HG02852 (cell line): Measurements from ENCODE around the gene ELAPOR2.
A peak's percentile ranks its signal among the peaks of the same experiment; 100 is the strongest.
"Not testable (repeated sequence)": the region's sequence is repeated elsewhere in the genome, so short reads cannot be mapped to it uniquely, and the experiment has no call there.

Experiments
- ATAC-seq: cut with Tn5 transposase; IDR thresholded peaks from one replicate; pipeline ENCODE4 v1.9.1; 2021; ENCODE audit warnings: mild to moderate bottlenecking, moderate library complexity; ENCODE audit not compliant: unreplicated experiment

ELAPOR2 gene

GRCh38 chr7:87048839-87049238 is 10.6 kb downstream of the ELAPOR2 start:
- no peak for ATAC-seq

DNA sequence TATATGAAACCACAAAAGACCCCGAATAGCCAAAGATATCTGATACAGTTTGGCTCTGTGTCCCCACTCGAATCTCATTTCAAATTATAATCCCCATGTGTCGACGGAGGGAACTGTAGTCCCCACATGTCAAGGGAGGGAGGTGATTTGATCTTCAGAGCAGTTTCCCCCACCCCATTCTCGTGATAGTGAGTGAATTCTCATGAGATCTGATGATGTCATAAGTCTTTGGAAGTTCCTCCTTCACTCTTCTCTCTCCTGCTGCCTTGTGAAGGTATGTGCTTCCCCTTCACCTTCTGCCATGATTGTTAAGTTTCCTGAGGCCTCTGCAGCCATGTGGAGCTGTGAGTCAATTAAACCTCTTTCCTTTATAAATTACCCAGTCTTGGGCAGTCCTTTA is 13.0 kb downstream of the ELAPOR2 start:
- ATAC-seq = no peak

GRCh38 chr7:87044713-87045112 is 14.7 kb downstream of the ELAPOR2 start:
- not testable (repeated sequence) for ATAC-seq

DNA sequence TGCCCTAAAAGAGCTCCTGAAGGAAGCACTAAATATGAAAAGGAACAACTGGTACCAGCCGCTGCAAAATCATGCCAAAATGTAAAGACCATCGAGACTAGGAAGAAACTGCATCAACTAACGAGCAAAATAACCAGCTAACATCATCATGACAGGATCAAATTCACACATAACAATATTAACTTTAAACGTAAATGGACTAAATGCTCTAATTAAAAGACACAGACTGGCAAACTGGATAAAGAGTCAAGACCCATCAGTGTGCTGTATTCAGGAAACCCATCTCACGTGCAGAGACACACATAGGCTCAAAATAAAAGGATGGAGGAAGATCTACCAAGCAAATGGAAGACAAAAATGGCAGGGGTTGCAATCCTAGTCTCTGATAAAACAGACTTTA is 17.9 kb downstream of the ELAPOR2 start:
- ATAC-seq = not testable (repeated sequence)

GRCh38 chr7:87039691-87040299 is 19.7 kb downstream of the ELAPOR2 start:
- not testable (repeated sequence) for ATAC-seq

DNA sequence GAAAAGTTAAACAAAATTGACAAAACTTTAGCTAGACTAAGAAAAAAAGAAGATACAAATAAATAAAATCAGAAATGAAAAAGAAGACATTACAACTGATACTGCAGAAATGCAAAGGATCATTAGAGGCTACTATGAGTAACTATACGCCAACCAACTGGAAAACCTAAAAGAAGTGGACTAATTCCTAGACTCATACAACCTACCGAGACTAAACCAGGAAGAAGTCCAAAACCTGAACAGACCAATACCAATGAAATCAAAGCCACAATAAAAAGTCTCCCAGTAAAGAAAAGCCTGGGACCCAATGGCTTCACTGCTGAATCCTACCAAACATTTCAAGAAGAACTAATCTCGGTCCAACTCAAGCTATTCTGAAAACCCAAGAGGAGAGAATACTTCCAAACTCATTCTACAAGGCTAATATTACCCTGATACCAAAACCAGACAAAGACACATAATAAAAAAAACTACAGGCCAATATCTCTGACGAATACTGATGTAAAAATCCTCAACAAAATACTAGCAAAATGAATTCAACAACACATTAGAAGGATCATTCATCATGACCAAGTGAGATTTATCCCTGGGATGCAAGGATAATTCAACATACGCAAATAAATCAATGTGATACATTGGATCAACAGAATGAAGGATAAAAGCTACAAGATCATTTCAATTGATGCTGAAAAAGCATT is 20.3 kb downstream of the ELAPOR2 start:
- no peak for ATAC-seq

- ATAC-seq = no peak
These were observed 22.5 kb downstream of the ELAPOR2 start for GRCh38 chr7:87036985-87037384.

- no peak for ATAC-seq
These were observed 26.7 kb downstream of the ELAPOR2 start for GRCh38 chr7:87032604-87033339.

GRCh38 chr7:87029078-87029477 is 30.4 kb downstream of the ELAPOR2 start:
- no peak for ATAC-seq

DNA sequence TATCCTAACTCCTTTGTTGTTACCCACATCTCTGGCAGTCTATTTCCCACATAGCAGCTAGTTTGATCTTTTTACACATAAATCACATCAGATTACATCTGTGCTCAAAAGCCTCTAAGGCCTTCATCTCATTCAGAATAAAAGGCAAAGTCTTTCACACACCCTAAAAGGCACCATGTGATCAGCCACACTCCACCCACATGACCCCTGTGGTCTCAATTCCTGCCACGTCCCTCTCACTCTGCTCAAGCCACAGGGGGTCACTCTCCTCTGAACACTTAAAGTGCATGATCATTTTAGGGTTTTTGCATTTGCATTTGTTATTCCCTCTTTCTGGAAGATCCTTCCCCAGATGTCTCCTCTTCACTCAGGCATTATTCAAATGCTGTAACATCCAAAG is 30.8 kb downstream of the ELAPOR2 start:
- no peak for ATAC-seq

DNA sequence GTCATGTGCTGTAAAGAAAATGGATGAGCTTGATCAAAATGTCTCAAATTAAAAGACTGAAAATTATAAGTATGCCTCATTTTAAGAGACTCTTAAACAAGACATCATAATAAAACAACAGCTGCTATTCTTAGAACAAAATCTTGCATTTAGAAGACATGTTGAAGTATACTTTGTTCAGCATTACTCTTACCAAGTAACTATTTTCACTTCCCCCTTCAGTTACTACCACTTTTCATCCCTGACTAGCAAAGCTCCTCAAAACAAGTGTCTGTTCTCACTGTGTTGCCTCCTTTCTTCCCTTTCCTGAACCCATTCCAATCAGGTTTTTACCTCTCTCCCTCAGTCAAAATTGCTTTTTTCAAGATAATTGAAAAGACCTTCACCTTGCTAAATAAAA is 31.6 kb downstream of the ELAPOR2 start:
- peak; percentile 92 for ATAC-seq

DNA sequence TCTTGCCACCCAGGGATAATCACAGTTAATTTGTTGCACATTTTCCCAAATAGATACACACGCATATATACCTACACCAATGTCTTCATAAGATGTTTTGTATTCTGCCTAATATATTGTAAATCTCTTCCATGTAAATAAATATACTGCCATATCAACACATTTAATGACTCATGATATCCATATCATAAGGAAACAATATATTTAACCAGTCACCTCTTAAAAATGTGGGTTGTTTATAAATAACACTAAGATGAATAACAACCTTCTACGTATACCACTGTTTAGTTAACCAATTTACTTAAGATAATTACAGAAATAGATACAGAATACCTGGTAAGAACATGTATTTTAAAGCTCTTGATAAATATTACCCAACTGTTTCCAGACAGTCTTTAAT is 38.2 kb downstream of the ELAPOR2 start:
- no peak for ATAC-seq

DNA sequence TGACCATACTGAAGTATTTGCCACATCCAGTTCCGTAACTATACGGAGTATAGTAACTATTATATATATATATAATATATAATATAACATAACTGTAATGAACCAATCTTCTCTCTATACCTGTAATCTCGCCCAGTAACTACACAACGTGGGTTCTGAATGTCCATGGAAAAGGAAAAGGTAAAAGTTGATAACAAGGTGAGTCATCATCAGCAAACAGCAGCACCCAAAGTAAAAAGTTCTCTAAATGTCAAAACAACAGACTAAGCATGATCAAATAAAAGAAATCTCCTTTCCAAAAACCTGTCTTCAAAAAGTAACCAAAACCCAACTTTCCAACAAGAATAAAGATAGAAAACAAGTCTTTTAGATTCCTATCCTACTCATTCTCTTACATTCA is 42.8 kb downstream of the ELAPOR2 start:
- no peak for ATAC-seq

GRCh38 chr7:87013840-87014190 is 45.6 kb downstream of the ELAPOR2 start:
- ATAC-seq = no peak

DNA sequence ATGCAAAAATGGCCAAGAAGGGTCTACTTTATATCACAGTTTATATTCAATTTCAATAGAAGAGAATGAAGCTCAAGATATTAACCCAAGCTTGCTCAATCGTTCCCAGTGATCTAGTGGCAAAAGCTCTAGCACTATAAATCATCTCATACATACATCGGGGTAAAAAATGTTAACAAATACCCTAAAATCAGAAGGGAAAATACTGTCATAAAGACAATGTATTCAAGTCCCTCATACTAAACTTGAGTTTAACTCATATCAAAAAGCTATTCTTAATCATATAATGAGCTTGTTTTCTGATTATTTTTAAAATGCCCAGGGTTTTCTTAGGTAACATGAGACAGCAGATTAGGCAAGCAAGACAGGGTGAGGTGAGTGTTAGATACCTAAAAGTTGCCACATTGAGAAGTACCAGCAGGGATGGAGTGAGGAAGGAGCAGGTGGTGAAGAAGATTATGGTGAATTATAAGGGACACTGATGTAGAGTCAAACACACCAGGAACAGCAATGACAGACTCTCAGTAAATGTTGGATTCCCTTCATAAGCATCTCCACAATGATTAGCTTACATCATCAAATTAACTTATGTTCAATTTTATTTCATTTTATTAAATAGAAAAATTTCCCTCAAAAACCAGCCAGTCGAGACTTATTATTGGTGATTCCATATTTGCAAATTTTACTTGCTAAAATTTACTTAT is 46.2 kb downstream of the ELAPOR2 start:
- no peak for ATAC-seq
